NCI-H226 (cell line): Measurements from ENCODE around the gene RAB25.
A peak's percentile ranks its signal among the peaks of the same experiment; 100 is the strongest.
"Not testable (repeated sequence)": the region's sequence is repeated elsewhere in the genome, so short reads cannot be mapped to it uniquely, and the experiment has no call there.

Experiments
- DNase-seq: peaks from one replicate; pipeline ENCODE4 v3.0.0-alpha.2; 2015

RAB25 gene

GRCh38 chr1:156104065-156104810 lies 43.3 kb downstream of the RAB25 start:
- DNase-seq, result peak; percentile 87

- peak; percentile 50 for DNase-seq
Measured at GRCh38 chr1:156104861-156105832, 44.2 kb downstream of the RAB25 start.

GRCh38 chr1:156106624-156107488 lies 45.9 kb downstream of the RAB25 start:
- peak; percentile 41 for DNase-seq

GRCh38 chr1:156108057-156108456 lies 47.1 kb downstream of the RAB25 start:
- no peak for DNase-seq

GRCh38 chr1:156108664-156109241 lies 47.8 kb downstream of the RAB25 start:
- no peak for DNase-seq

GRCh38 chr1:156110252-156110651 lies 49.3 kb downstream of the RAB25 start:
- no peak for DNase-seq

GRCh38 chr1:156111355-156111962 lies 50.5 kb downstream of the RAB25 start:
- no peak for DNase-seq

GRCh38 chr1:156112276-156113137 lies 51.5 kb downstream of the RAB25 start:
- no peak for DNase-seq

GRCh38 chr1:156113282-156113950 lies 52.5 kb downstream of the RAB25 start:
- DNase-seq, result no peak

GRCh38 chr1:156114101-156114918 lies 53.4 kb downstream of the RAB25 start, which contains the start of gene LMNA:
TSS of gene LMNA (plus strand) at chr1:156114711. CDS start at chr1:156114919, 208 bp downstream.
- peak; percentile 97 for DNase-seq

- no peak for DNase-seq
Measured at GRCh38 chr1:156114919-156115513, 54.1 kb downstream of the RAB25 start.

GRCh38 chr1:156115514-156116374 lies 54.8 kb downstream of the RAB25 start:
- DNase-seq, result peak; percentile 86

GRCh38 chr1:156116731-156117130 lies 55.8 kb downstream of the RAB25 start:
- not testable (repeated sequence) for DNase-seq

GRCh38 chr1:156117414-156118176 lies 56.6 kb downstream of the RAB25 start:
- no peak for DNase-seq

GRCh38 chr1:156118177-156118868 lies 57.4 kb downstream of the RAB25 start:
- no peak for DNase-seq

GRCh38 chr1:156119503-156120209 lies 58.7 kb downstream of the RAB25 start:
- DNase-seq, result peak; percentile 56
